H1 (cell line): ENCODE data around the gene DDX47. TPM values are rescaled to one million over a fixed set of nuclear protein-coding genes. Genes with fewer than 3 reads are reported as not detected.

Source experiments
- CHD1 ChIP-seq: IDR thresholded peaks from 2 replicates; pipeline ENCODE4 v1.6.1; 2012; ENCODE audit warnings: low read depth, low read length, improper control_type of control experiment
- HDAC6 ChIP-seq: IDR thresholded peaks from one replicate; pipeline ENCODE4 v1.7.1; 2012; ENCODE audit warnings: low read depth, mild to moderate bottlenecking, inconsistent platforms, low read length, moderate library complexity
- KDM5A ChIP-seq: fragments of 200-600 bp; IDR thresholded peaks from 2 replicates; pipeline ENCODE4 v1.7.1; 2012; ENCODE audit warnings: mild to moderate bottlenecking, low read length, inconsistent platforms, mixed read lengths
- RXRA ChIP-seq: IDR thresholded peaks from 2 replicates; pipeline ENCODE4 v1.6.1; 2011; ENCODE audit warnings: low read depth, mild to moderate bottlenecking, low read length, moderate library complexity; ENCODE audit not compliant: insufficient read depth
- SIX5 ChIP-seq: IDR thresholded peaks from 2 replicates; pipeline ENCODE4 v1.6.1; 2011; ENCODE audit warnings: mild to moderate bottlenecking, low read depth, low read length
- ZNF274 ChIP-seq: IDR thresholded peaks from 2 replicates; pipeline ENCODE4 v1.7.0; 2012; ENCODE audit warnings: low read length, borderline replicate concordance; ENCODE audit errors: extremely low read depth
- polyA plus RNA-seq, 7 experiments: library from polyadenylated mRNA; depleted of rRNA in 3 of 7; stranded (reverse) in 5 of 7; unstranded in 2 of 7; fragments of >200 nt in 5 of 7; fragments of 200-250 nt in 2 of 7; gene quantifications; 1 replicate in 5 of 7; 2 replicates in 1 of 7; 4 replicates in 1 of 7; pipeline versions ENCODE4 v1.2.1 to v1.2.3, GENCODE V29; 2011 to 2013; ENCODE audit warnings: missing spikeins in 2 of 7, mixed read lengths in 2 of 7
- total RNA-seq: library from RNA; stranded (reverse); fragmentation: NEBNext Ultra II Directional; extraction: Animal tissue kit (Norgen Biotek cat#: 25700); gene quantifications from 2 replicates; pipeline ENCODE4 v1.2.1, GENCODE V29; 2021

DDX47 gene
- total and polyA plus RNA-seq, 2 of the 8 experiments (the other 6 are each of a cell fraction or from before 2014, with no cell fraction given) = 54.4 to 74.2 TPM

- no peak for TF ChIP-seq HDAC6
- no peak for TF ChIP-seq CHD1
- no peak for TF ChIP-seq KDM5A
- no peak for TF ChIP-seq SIX5
- TF ChIP-seq RXRA = no peak
- TF ChIP-seq ZNF274 = no peak
Measured at GRCh38 chr12:12877153-12877768, 64.1 kb downstream of the DDX47 start (continued).
